Stimulated activated CD8-positive, alpha-beta memory T cell treated with anti-CD3 and anti-CD28 coated beads, Interleukin-4, amount 100 ng/mL, for 48 hours (primary cell): ENCODE results near the gene ADAT2.

Experiments
- DNase-seq: peaks from one replicate; pipeline ENCODE4 v3.0.0-alpha.2; 2020

The ADAT2 gene

DNA sequence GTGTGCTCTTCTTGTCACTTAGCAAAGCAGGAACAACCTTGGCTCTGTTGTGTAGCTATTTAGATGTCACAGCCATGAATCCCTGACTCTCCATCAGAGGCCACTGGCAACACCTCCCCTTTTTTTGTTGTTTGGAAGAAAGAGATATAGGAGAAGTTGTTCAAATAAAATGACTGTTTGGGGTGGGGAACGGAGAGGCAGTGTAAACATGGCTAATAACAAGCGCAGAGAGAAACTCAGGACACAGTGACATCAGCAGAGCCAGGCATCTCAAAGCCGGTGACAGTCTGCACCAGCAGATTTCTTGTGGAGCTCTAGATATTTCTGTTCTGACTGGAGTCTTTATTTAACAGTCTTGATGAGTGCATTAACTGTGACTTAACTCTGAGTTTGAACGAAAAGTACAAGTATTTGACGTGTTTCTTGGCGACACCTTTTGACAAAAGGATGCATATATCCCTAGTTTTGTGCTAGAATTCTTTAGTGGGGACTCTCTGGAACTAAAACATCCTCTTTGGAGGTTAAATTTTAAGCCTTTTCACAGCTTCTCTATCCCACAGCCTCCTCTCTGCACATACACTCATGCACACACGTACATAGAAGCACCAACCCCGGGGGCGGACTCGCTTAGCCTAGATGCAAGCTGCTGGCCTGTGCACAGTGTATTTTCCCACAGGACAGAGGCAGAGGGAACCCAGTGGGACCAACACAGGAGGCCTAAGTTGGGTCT lies 53.8 kb downstream of the ADAT2 start:
- no peak for DNase-seq

DNA sequence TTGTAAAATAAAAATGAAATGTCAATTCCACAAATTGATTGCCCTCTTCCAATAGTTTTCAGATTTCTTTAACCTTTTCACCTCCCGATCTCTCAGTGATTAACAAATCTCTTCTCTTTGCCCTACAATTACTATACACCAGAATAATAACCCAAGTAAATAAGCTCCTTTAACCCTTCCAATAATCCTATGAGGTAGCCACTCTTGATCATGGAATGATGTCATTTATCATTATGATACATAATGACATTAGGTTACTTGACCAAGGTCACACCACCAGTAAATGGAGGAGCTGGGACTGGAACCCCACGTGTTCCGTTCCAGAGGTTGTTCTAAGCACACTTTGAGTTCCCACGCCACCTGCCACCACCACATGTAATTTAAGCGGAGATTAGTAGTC lies 54.8 kb downstream of the ADAT2 start:
- DNase-seq = no peak

- DNase-seq = no peak
Observed at GRCh38 chr6:143394389-143394788, 56.1 kb downstream of the ADAT2 start.

DNA sequence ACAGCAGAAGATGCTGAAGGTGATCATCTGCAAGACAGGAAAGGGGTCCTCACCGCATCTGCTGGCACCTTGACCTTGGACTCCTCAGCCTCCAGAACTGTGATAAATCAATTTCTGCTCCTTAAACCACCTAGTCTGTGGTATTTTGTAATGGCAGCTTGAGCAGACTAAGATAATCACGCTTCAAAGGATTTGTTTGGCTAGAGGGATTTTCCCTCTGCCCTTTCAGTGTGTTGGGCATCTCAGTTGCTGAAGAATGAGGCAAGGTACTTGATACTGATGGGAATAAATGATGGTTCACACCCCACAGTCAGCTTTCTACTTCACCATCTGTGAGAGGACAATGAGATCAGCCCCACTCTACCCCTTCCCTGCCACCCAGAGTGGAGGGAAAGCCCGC lies 60.2 kb downstream of the ADAT2 start:
- DNase-seq = no peak

DNA sequence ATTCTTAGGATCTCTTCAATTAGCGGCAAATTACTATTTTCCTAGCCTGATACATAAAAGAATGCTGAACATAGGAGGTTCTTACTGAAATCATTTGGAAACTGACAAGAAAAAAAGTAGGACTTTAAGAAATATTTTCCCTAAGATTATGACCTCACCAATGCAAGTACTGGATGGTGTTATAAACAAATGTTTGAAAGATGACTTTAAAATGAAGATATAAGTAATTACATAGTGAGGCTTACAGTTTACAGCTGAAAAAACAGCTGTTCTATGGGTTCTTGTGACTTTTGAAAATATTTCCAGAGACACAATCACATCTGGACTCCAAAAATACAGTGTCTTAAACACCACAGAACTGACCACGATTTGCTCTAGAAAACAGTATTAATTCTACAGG lies 64.9 kb downstream of the ADAT2 start:
- no peak for DNase-seq

- DNase-seq = no peak
Observed at GRCh38 chr6:143376861-143377260, 73.6 kb downstream of the ADAT2 start.

- no peak for DNase-seq
Observed at GRCh38 chr6:143376375-143376774, 74.1 kb downstream of the ADAT2 start.

GRCh38 chr6:143375022-143375585 lies 75.4 kb downstream of the ADAT2 start:
- no peak for DNase-seq

- DNase-seq = no peak
Observed at GRCh38 chr6:143374014-143374413, 76.5 kb downstream of the ADAT2 start.
